GM19468 (cell line): Measurements from ENCODE around the gene GPC6.

ENCODE experiments used
- ATAC-seq: cut with Tn5 transposase; IDR thresholded peaks from one replicate; pipeline ENCODE4 v1.9.1; 2021; ENCODE audit warnings: mild to moderate bottlenecking, moderate library complexity, moderate number of reproducible peaks; ENCODE audit not compliant: unreplicated experiment; ENCODE audit errors: extremely low read depth

GPC6 gene

DNA sequence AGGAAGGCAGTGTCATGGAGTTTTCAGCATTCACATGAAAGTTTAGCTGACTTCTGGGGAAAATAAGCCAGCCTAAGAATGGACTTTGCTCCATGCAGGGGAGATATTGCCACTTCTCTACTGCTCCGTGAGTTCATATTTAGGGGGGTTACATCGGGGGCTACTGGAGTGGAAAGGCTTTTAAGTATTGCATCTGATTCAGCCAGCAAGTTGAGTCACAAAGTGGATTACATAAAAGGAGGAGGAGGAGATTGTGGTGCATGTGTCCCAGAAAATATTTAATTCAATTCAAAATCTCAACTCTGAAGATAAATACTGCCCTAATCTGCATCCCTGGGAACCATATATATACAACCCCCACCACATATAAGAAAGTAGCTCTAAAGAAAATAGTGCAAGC lies 635.7 kb downstream of the GPC6 start:
- ATAC-seq: no peak

DNA sequence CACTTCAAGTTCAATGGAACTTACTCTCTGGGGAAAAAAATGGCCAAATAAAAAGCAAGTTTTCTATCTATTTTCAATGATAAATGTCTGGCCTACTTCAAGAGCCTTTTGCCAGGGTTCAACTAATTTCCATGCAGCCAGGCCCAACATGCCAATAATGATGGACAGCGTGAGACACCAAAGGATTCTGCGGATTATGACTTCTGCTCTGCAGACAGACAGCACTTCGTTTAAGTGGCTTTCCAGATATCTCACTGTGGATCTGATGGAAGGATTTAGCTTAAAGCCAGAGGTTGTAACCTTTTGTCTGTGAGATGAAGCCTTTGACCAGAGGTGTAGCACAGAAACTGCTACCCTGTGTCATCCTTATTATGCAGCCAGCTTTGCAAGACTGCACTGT lies 638.6 kb downstream of the GPC6 start:
- ATAC-seq: no peak

DNA sequence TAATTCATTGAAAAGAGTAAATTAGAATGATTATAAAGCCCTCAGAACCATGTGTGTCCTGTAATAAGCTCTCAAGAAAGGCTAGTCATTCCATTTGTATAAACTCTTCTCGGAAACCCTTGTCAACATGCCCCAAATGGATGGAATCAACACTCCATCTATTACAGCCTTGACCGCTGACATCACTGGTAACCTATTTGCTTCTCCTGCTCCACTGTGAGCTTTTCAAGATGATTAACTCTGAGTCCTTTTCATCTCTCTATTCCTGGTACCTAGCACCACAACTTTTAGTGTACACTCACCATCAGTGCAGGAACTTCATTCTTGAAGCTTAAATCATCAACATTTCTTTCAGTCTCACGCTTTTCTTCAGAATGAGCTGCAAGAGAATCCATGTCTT lies 640.9 kb downstream of the GPC6 start:
- ATAC-seq: no peak

DNA sequence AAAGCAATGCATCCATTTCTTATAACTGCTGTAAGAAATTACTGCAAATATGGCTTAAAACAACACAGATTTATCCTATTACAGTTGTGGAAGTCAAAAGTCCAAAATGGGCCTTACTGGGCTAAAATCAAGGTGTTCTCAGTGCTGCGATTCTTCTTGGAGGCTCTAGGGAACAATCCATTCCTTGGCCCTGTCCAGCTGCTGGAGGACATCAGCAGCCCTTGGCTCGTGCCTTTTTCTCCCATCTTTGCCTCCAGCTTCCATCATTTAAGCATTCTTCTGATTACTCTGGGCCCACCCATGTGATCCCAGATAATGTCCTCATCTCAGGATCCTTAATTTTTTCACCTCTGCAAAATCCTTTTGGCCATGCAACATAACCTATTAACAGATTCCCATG lies 645.8 kb downstream of the GPC6 start:
- ATAC-seq: no peak

DNA sequence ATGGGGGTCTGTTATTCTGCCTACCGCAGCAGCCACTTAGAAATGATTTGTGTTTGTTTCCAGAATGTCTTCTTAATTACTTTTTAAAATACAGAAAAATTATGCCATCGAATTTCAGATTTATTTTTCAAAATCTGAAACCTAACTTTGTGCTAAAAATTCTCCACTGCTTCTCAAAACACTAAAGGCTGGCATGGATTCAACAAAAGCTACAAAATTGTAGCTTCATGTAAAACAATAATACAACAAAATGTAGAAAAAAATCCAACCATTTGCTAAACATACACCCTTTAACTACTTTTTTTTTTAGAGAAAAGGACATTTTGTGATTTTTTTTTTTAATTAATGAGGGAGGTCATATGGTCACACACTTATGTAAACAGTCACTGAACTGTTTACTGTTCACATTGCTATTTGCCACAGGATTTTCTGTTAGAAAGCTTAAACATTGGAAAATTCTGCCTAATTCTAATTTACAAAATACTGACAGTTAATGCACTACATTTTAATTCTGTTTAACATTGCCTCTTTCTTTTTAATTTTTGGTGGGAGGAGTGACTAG lies 646.3 kb downstream of the GPC6 start:
- no peak for ATAC-seq

DNA sequence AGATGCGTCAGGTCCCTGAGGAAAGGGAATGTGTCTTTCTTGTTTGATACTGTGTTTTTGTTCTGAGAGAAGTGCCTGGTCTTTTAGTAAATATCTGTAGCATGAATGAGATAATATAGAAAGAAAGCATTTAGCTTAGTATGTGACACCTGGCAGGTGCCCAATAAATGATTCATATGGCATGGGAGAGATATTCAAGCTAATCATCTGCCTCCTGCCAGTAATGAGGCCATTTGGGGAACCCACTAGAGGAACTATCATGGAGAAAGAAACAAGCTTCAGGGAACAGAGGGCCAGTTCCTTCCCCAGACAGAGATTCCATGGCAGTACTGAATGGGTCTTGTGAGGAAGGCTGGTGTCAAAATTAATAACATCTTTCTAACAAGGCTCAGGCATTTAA lies 648.9 kb downstream of the GPC6 start:
- no peak for ATAC-seq

DNA sequence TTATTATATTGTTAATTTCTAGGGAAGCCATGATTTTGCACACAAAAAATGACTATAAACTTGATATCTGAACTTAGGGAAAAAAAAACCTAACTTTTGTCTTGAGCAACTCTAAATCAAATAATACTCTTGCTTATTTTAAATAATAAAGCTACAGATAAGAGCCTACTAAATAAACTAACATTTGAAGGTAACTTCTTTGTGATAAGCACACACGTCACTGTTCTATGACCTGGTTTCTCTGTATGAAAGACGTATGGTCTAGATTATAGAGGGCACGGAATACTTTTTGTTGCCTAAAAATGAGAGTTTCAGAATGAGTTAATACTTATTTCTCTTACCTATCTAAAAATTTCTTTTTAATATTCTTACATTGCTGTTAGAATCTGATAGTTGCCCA lies 649.6 kb downstream of the GPC6 start:
- no peak for ATAC-seq

DNA sequence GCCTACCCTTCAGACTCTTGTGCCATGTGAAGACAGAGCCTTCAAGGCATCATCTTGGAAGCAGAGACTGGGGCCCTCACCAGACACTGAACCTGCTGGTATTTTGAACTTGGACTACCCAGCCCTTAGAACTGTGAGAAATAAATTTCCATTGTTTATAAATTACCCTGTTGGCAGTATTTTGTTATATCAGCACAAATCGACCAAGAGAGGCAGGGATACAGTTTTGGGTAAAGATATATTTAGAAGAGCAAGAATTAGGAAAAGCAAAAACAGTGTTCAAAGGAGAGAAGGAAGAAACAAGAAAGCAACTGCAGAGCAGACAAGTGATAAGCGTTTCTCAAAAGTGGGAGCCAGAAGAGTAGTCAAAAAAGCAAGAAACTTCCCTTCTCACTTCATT lies 652.1 kb downstream of the GPC6 start:
- ATAC-seq: no peak

DNA sequence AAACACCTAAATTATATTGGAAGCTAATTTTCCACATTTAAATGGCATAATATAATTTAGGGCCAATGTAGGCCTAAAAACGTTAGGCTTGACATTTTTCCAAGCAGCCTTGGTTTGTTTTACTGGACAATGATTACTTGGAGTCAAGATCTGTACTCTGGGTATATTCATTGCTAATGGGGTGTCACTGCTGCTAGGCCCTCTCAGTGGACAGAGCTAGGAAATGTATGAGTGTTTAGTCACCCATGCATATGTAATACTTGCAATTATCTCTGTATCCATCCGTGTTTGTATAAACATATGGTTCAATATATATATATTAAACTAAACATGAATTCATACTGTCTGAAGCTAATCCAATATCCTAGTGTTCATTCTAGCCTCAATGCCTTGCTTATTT lies 654.8 kb downstream of the GPC6 start:
- ATAC-seq: no peak

DNA sequence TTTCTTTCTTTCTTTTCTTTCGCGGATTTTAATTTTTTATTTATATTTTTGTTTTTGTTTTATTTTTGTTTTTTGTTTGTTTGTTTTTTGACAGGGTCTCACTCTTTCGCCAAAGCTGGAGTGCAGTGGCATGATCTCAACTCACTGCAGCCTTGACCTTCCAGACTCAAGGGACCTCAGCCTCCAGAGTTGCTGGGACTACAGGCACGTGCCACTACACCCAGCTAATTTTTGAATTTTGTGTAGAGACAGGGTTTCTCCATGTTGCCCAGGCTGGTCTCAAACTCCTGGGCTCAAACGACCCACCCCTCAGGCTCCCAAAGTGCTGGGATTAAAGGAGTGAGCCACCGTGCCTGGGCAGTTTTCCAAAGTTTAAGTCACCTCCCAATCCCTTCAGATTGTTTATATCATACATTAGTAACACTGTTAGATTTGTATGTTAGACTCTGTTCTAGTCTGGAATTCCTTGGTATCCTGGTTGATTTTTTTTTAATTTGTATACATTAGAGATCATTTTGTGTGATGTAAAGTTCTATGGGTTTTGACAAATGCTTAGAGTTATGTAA lies 655.6 kb downstream of the GPC6 start:
- ATAC-seq: no peak

DNA sequence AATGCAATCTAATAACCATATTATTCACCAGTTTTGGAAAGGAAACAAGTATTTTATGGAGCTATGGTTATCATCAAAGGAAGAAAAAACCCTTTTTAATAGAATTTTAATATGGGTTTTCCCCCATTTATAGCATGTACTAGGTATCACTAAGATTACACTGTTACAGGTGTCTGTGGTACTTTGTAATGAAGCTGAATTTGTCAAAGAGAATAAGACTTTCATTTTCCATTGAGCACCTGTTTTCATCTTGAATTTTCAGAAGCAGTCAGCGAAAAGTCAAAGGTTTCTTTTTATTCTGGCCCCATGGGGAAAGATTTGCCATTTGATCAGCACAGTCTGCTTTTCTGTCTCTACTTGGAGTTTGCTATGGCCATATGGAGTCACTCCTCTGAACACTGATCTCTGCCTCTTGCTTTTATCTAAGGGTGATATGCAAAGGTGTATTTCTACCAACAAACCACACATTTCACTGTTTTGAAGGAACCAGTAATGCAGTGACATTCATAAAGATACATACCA lies 662.9 kb downstream of the GPC6 start:
- no peak for ATAC-seq

DNA sequence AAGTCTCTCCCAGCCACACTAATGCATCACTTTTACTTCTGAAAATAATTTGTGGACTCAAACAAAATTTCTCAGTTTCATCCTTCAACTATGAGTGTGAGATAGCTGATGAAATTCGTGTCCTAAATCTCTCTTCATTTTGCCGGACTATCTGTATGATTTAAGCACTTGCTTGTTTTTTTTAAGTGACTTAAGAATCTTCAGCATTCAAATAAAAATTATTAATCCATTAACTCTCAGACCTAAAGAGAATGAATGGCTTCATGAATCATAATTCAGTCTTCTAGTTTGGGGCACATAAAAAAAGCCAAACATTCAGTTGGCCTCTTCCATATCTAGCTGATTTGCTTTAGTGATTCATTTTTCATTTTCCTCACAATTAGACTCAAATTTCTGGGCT lies 673.4 kb downstream of the GPC6 start:
- no peak for ATAC-seq

DNA sequence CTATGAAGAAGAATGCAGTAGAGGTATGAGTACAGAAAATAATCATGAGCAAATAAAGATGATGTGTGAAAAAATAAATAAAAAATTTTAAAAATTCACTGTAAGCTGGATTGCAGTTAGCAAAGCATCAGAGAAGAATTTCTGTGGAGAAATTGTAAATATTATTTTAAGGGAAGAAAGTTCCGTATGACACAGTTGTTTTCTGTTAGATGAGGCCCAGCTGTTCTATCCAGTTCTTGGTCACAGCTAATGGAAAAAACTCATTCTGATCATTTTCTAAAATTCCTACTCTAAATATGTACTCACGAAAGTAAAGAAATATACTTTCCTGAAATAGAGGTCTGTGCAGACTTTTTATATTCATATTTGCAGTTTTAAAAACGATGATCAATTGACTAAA lies 674.1 kb downstream of the GPC6 start:
- ATAC-seq: no peak

DNA sequence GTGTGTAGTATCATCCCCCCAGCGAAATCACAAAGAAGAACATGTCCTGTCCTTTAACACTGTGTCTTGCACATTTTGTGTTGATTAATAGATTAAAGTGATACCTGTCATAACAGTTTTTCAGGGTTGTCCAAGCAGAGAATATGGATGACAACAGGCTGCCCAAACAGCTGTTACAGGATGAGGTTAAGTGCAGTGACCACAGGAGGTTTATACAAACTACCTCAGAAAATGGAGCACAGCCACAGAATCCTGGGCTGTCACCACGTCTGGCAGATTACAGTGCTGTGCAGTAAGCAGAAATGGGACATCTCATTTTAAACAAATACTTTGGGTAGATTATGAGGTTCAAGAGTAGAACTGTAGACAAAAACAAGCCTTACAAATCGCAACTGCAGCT lies 677.3 kb downstream of the GPC6 start:
- ATAC-seq: no peak

DNA sequence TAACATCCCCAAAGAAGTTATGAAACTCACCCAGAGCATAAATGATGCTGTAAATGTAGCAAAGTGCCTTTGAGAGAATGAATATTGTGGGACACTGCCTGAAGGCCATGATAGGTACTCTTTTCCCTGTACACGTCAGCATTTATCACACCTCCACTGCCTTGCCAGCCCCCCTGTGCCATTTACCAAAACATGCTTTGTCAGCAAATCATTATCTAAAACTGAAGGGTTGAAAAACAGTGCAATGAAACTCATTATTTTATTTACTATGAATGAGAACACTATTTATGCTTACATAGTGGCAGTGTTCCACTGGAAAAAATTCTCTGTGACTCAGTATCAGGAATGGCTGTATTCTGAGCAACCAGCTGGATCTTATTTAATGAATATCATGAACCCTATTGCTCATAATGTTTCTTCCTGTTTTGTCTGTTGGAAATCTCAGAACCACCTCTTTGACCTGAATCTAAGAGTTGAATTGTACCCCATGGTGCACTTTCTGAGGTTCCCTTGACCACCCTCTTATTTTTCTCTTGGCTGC lies 688.7 kb downstream of the GPC6 start:
- no peak for ATAC-seq

DNA sequence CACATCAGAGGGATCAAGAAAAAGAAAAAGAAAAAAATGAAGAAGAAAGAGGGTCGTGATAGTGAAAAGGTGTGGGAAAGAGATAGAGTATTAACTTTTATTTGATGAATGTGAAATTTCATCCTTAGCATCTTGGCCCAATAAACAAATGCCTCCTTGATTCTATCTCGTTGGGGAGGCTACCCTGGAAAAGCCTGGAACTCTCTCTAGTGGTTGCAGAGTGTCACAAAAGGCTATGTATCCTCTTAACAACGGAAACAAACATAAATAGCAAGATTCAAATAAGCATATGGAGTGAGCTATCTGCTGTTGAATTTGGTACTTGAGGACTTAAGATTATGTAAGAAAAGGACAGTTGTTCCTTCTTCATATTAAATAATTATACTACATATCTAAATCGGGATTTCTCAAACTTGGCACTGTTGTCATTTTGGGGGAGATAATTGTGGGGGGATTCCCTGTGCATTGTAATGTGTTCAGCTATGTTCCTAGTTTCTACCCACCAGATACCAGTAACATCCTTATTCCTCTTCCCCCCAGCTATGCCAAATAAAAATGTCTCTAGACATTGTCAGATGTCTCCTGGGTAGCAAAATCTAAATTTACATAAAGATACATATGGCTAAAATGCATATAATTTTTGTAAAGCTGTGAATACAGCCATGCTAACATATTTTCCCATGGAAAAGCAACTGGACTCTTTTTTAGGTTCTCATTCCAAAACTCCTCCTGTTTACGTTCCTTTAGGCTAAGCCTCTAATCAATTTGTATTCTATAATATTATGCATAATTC lies 695.7 kb downstream of the GPC6 start:
- ATAC-seq: no peak

DNA sequence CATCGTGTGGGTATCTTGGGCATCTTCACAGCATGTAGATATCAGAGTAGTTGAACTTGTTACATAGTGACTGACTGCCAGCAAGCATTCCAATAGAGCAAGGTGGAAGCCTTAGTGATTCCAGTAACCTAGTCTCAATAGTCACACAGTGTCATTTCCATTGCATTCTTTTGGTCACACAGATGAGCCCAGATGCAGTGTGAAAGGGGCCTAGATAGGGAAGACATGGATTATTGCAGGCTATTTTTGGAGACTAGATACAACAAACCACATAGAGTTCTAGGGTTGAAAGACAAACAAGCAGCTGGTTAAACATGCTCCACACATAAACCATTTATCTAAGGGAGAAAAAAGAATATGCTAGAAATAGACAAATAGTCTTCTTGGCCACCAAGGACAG lies 699.4 kb downstream of the GPC6 start:
- ATAC-seq: no peak

DNA sequence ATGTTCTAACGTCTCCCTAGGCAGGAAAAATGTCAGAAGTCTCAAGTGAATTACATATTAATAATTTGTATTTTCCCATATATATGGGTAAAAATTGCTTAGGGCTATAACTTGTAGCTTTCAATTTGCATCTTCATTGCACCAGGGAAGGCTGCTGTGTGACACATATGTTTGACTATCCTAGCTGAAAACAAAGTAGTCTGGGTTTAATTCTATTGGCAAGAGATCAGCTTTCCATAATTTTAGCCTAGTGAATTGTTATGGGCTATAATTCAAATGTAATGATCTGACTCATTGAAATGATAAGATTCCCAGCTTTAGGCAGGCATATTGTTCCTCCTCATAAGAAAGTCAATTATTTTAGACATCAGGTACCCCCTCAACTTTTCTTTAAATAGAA lies 699.8 kb downstream of the GPC6 start:
- no peak for ATAC-seq

DNA sequence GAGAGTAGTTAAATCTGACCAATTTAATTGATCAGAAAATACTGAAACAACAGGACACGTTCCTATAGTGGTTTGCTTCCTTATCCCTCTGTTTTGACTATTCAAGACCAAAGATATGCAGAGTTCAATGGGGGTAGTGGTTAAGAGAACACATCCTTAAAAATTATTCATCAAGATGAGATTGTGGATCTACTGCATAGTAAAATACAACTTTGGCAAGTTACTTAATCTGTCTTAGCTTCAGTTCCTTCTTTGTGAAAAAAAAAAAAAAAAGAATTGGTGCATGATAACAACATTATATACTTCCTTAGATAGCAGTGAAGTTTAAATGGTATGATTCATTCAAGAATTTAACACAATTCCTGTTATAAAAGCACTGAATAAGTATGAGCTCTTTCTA lies 700.8 kb downstream of the GPC6 start:
- no peak for ATAC-seq

DNA sequence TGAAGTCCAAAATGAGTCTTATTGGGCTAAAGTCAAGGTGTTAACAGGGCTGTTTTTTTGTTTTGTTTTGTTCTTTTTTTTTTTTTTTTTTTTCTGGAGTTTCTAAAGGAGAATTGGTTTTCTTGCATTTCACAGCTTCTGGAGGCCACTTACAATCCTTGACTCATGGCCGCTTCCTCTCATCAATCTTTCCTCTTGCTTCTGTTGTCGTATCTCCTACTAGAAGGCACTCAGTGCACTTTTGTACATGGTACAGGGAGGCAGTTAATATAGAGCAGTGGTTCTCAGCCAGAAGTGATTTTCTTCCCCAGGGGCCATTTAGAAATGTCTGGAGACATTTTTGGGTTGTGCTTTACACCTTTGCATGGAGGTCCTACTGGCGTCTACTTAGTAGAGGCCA lies 706.3 kb downstream of the GPC6 start:
- ATAC-seq: no peak

DNA sequence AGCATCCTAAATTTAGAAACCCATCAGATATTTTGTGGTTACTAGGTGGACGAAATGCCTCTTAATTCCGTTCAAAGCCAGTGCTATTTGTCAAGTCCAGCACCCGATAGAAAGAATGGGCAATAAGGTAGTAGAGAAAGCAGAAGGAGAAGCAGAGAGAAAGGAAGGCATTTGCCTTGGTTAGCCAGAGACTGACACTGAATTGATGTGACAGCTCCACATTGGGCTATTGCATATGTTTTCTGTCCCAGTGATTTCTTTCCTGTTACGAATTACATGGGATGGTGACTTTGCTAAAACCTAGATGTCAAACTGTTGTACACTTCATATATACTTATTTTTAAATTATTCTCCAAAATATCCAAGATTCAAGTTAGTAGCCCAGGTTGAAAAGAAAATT lies 710.3 kb downstream of the GPC6 start:
- no peak for ATAC-seq
